HepG2 (cell line): ENCODE data around the gene TUBG1. TPM values are rescaled to one million over a fixed set of nuclear protein-coding genes. Genes with fewer than 3 reads are reported as not detected.

ENCODE experiments used
- AGO1 ChIP-seq: fragments of 200-400 bp; formaldehyde crosslinking; IDR thresholded peaks from 2 replicates; pipeline ENCODE4 v1.6.1; 2017; ENCODE audit warnings: mild to moderate bottlenecking, low read depth, low read length, moderate library complexity; ENCODE audit not compliant: poor library complexity, severe bottlenecking
- GTF3A ChIP-seq: sonication (generic); formaldehyde crosslinking; conservative IDR thresholded peaks from 2 replicates; pipeline ENCODE4 v1.4.0; 2020; ENCODE audit warnings: mild to moderate bottlenecking, missing genetic modification reagents
- HMG20B ChIP-seq: conservative IDR thresholded peaks from 2 replicates; pipeline ENCODE4 v1.6.1; 2016; ENCODE audit warnings: missing genetic modification reagents, missing compliant biosample characterization
- HNRNPL ChIP-seq: fragments of 200-400 bp; formaldehyde crosslinking; IDR thresholded peaks from 2 replicates; pipeline ENCODE4 v1.6.1; 2017; ENCODE audit warnings: mild to moderate bottlenecking, low read depth, low read length
- IKZF5 ChIP-seq: IDR thresholded peaks from 2 replicates; pipeline ENCODE4 v1.6.1; 2018; ENCODE audit warnings: missing genetic modification reagents, mild to moderate bottlenecking, missing compliant biosample characterization
- KLF11 ChIP-seq: IDR thresholded peaks from 2 replicates; pipeline ENCODE4 v1.6.1; 2016; ENCODE audit warnings: missing compliant biosample characterization
- PAXIP1 ChIP-seq: sonication (generic); formaldehyde crosslinking; conservative IDR thresholded peaks from 2 replicates; pipeline ENCODE4 v1.4.0; 2020; ENCODE audit warnings: mild to moderate bottlenecking, missing genetic modification reagents, moderate library complexity
- TAF15 ChIP-seq: fragments of 200-400 bp; formaldehyde crosslinking; IDR thresholded peaks from one replicate; pipeline ENCODE4 v1.6.1; 2018; ENCODE audit warnings: mild to moderate bottlenecking, low read depth, low read length; ENCODE audit not compliant: poor library complexity, severe bottlenecking
- ZBTB21 ChIP-seq: sonication (generic); formaldehyde crosslinking; IDR thresholded peaks from 2 replicates; pipeline ENCODE4 v1.4.0; 2020; ENCODE audit warnings: missing genetic modification reagents
- ZBTB7A ChIP-seq: sonication (generic); formaldehyde crosslinking; IDR thresholded peaks from 2 replicates; pipeline ENCODE4 v1.8.0; 2022; ENCODE audit warnings: mild to moderate bottlenecking, missing genetic modification reagents
- ZNF235 ChIP-seq: sonication (generic); formaldehyde crosslinking; IDR thresholded peaks from 2 replicates; pipeline ENCODE4 v1.8.1; 2023; ENCODE audit warnings: mild to moderate bottlenecking, missing genetic modification reagents, borderline replicate concordance
- ZNF280B ChIP-seq: sonication (generic); formaldehyde crosslinking; IDR thresholded peaks from 2 replicates; pipeline ENCODE4 v1.5.0; 2020; ENCODE audit warnings: missing genetic modification reagents, mild to moderate bottlenecking, borderline replicate concordance
- ZNF431 ChIP-seq: sonication (generic); formaldehyde crosslinking; IDR thresholded peaks from 2 replicates; pipeline ENCODE4 v1.9.0; 2022; ENCODE audit warnings: missing genetic modification reagents, low read depth, mild to moderate bottlenecking, borderline replicate concordance
- ZNF503 ChIP-seq: sonication (generic); formaldehyde crosslinking; IDR thresholded peaks from 2 replicates; pipeline ENCODE4 v1.4.0; 2020; ENCODE audit warnings: missing genetic modification reagents
- ZNF557 ChIP-seq: sonication (generic); formaldehyde crosslinking; IDR thresholded peaks from 2 replicates; pipeline ENCODE4 v1.4.0; 2020; ENCODE audit warnings: missing genetic modification reagents
- ZNF616 ChIP-seq: sonication (generic); formaldehyde crosslinking; IDR thresholded peaks from 2 replicates; pipeline ENCODE4 v1.5.0; 2020; ENCODE audit warnings: low read depth, mild to moderate bottlenecking, missing genetic modification reagents
- ZNF670 ChIP-seq: sonication (generic); formaldehyde crosslinking; IDR thresholded peaks from 2 replicates; pipeline ENCODE4 v1.8.0; 2022; ENCODE audit warnings: mild to moderate bottlenecking, missing genetic modification reagents, borderline replicate concordance
- ZNF782 ChIP-seq: sonication (generic); formaldehyde crosslinking; IDR thresholded peaks from 2 replicates; pipeline ENCODE4 v1.4.0; 2020; ENCODE audit warnings: missing genetic modification reagents, mild to moderate bottlenecking, borderline replicate concordance
- ZNF816 ChIP-seq: sonication (generic); formaldehyde crosslinking; IDR thresholded peaks from 2 replicates; pipeline ENCODE4 v1.8.0; 2022; ENCODE audit warnings: missing genetic modification reagents, mild to moderate bottlenecking, borderline replicate concordance
- polyA plus RNA-seq, 8 experiments: library from polyadenylated mRNA; depleted of rRNA in 3 of 8; stranded (reverse) in 7 of 8; unstranded in 1 of 8; fragments of >200 nt; fragmentation: Illumina TruSeq in 4 of 8; extraction: Trizol in 4 of 8; gene quantifications; 2 replicates each; pipeline versions ENCODE4 v1.2.1 to v1.2.3, GENCODE V29; 2011 to 2016; ENCODE audit warnings: low read depth in 4 of 8, missing spikeins in 1 of 8, mixed read lengths in 1 of 8; ENCODE audit not compliant: insufficient read depth in 1 of 8
- total RNA-seq, 5 experiments: library from RNA; depleted of rRNA; stranded (reverse); fragments of >200 nt; fragmentation: Illumina TruSeq; extraction: Trizol; gene quantifications; 2 replicates each; pipeline ENCODE4 v1.2.3, GENCODE V29; 2016; ENCODE audit warnings: low read depth in 1 of 5

The TUBG1 gene
- total and polyA plus RNA-seq, 2 of the 13 experiments (the other 11 are each of a cell fraction or from before 2014, with no cell fraction given), result 74.1 to 137 TPM

- TF ChIP-seq PAXIP1 (CRISPR knock-in tag), result peak; percentile 48; the same call in 1 of the 2 replicates
- TF ChIP-seq HMG20B (CRISPR knock-in tag), result 0 out of 2 replicates have a peak, but pooled peaks have one; percentile 35
- peak; percentile 83 for TF ChIP-seq ZNF280B (CRISPR knock-in tag)
- TF ChIP-seq AGO1, result peak; percentile 54
- TF ChIP-seq ZNF782, result no peak
- TF ChIP-seq ZBTB7A, result no peak
- TF ChIP-seq ZNF557 (CRISPR knock-in tag), result no peak
- TF ChIP-seq ZNF670 (CRISPR knock-in tag), result no peak; the same call in 1 of the 2 replicates
- peak; percentile 83 for TF ChIP-seq ZNF503 (CRISPR knock-in tag)
- peak; percentile 75; the same call in 1 of the 2 replicates for TF ChIP-seq IKZF5
- TF ChIP-seq KLF11 (CRISPR knock-in tag), result no peak; the same call in 1 of the 2 replicates
- TF ChIP-seq TAF15, result peak; percentile 66
- TF ChIP-seq ZBTB21, result no peak
- TF ChIP-seq ZNF235 (CRISPR knock-in tag), result 0 out of 2 replicates have a peak, but pooled peaks have one; percentile 53
- TF ChIP-seq ZNF431 (CRISPR knock-in tag), result peak; percentile 93; the same call in 1 of the 2 replicates
- TF ChIP-seq GTF3A, result 0 out of 2 replicates have a peak, but pooled peaks have one; percentile 18
- no peak; the same call in 1 of the 2 replicates for TF ChIP-seq ZNF816 (CRISPR knock-in tag)
- no peak; the same call in 1 of the 2 replicates for TF ChIP-seq ZNF616 (CRISPR knock-in tag)
- TF ChIP-seq HNRNPL, result no peak
Measured at GRCh38 chr17:42609182-42609813, at the start of gene TUBG1, which contains the start of gene RETREG3 (continued).
